ENCODE measurements around the gene IKBKG.
A peak's percentile ranks its signal among the peaks of the same experiment; 100 is the strongest.
"Not testable (repeated sequence)": the region's sequence is repeated elsewhere in the genome, so short reads cannot be mapped to it uniquely, and the experiment has no call there.

The IKBKG gene

DNA sequence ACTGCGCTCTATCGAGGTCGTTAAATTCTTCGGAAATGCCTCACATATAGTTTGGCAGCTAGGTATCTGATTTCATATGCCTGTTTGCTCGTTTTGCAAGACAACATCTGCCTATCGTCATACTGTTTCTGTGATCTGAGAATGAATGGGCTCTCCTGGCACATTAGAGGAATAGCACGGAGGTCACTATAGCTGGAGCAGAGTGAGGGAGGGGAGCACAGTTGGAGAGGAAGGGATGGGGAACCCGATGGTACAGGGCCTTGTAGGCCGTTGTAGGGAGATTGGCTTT is 552 bp downstream of the IKBKG start:
- Histone ChIP-seq H3K9ac (ENCODE audit: low read length) (peak overlapping the region; percentile 83), H3K27me3 (ENCODE audit: control insufficient read depth, insufficient read depth, low read length) (no peaks in the 10 kb centered on the region), H3K4me1 (ENCODE audit: control insufficient read depth, insufficient read depth, low read length) (peaks cover 3% of the 10 kb centered on the region)

DNA sequence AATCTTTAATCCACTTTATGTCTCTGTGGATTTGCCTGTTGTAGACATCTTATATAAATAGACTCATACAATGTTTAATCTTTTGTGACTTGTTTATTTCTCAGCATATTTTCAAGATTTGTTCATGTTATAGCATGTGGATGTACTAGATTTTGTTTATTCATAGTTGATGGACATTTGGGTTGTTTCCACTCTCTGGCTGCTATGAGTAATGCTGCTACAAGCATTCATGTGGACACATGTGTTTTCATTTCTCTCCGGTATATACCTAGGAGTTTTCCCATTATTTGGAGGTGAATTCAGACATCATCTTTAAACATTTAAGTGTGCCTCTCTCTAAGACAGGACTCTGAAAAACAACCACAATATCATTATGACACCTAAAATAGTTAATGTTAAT is 2.3 kb downstream of the IKBKG start:
- Histone ChIP-seq H3K9me3 (ENCODE audit: control insufficient read depth, low read length) (no peaks in the 10 kb centered on the region), H3K4me1 (ENCODE audit: control insufficient read depth, insufficient read depth, low read length) (no peaks in the 10 kb centered on the region), H3K36me3 (ENCODE audit: control insufficient read depth, insufficient read depth, low read length) (no peaks in the 10 kb centered on the region), H3K27me3 (ENCODE audit: control insufficient read depth, insufficient read depth, low read length) (no peaks in the 10 kb centered on the region), H3K9ac (ENCODE audit: low read length) (no peak overlapping the region), H3K4me3 (ENCODE audit: low read length) (no peak overlapping the region)

More for the DNA sequence above, 552 bp downstream of the IKBKG start:
- H3K4me3 ChIP-seq (ENCODE audit: low read length) = peak overlapping the region; percentile 82
- no peaks in the 10 kb centered on the region for H3K36me3 ChIP-seq (ENCODE audit: control insufficient read depth, insufficient read depth, low read length)
- H3K9me3 ChIP-seq (ENCODE audit: control insufficient read depth, low read length) = no peaks in the 10 kb centered on the region

DNA sequence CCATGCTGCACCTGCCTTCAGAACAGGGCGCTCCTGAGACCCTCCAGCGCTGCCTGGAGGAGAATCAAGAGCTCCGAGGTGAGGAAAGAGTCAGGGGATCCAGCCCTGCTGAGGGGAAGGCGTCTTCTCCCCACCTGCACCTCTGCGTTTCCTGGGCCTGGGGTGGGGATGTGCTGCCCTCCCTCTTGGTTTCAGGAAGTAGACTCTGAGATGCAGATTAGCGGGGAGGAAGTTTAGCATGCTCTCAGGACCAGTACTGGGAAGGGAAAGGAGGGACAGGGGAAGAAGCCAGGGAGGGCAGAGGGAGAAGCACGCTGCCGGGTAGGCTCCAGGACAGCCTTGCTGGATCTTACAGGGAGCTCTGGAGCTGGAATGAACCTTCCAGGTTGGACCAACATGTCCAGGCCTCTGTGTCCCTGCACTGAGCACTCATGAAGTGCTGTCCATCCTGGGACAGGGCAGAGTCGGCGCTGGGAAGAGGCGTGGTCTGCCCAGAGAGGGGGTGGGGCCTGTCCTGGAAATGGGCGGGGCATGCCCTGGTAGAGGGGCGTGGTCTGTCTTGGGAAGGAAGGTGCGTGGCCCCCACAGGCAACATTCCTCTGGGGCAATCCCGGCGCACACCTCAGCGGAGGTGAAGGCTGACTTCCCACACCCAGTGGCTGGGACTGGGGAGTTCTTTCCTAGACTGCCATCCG is 4.8 kb downstream of the IKBKG start:
- not testable (repeated sequence) for H3K4me3 ChIP-seq (ENCODE audit: low read length)

DNA sequence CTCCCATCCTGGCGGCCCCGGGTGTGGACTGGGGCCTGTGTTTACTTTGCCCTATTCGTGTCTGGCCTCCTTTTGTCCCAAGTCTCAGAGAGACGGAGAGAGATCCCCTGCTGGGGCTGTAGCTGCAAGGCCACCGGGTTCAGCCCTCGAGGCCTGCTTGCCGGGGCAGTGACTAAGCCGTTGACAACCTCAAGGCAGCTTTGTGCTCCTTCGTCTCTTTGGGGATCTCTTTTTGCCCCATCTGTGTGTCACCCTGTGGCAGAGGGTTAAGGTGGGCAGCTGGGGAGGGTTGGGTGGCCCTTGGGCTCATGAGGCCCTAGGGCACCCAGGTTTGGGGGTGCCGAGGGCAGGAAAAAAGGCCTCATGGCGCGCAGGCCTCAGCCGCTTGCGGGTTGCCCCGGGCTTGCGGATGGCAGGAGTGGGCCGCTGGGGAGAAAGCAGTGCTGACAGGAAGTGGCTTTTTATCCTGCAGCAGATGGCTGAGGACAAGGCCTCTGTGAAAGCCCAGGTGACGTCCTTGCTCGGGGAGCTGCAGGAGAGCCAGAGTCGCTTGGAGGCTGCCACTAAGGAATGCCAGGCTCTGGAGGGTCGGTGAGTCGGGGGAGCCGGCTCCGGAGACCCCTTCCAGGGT is 10.8 kb downstream of the IKBKG start:
- H3K4me1 ChIP-seq (ENCODE audit: control insufficient read depth, insufficient read depth, low read length); H3K4me3 ChIP-seq (ENCODE audit: low read length); H3K9ac ChIP-seq (ENCODE audit: low read length); H3K9me3 ChIP-seq (ENCODE audit: control insufficient read depth, low read length); H3K36me3 ChIP-seq (ENCODE audit: control insufficient read depth, insufficient read depth, low read length); H3K27me3 ChIP-seq (ENCODE audit: control insufficient read depth, insufficient read depth, low read length): not testable (repeated sequence)

More for the DNA sequence above, 4.8 kb downstream of the IKBKG start:
- H3K9ac ChIP-seq (ENCODE audit: low read length); H3K27me3 ChIP-seq (ENCODE audit: control insufficient read depth, insufficient read depth, low read length); H3K9me3 ChIP-seq (ENCODE audit: control insufficient read depth, low read length); H3K36me3 ChIP-seq (ENCODE audit: control insufficient read depth, insufficient read depth, low read length); H3K4me1 ChIP-seq (ENCODE audit: control insufficient read depth, insufficient read depth, low read length): not testable (repeated sequence)

DNA sequence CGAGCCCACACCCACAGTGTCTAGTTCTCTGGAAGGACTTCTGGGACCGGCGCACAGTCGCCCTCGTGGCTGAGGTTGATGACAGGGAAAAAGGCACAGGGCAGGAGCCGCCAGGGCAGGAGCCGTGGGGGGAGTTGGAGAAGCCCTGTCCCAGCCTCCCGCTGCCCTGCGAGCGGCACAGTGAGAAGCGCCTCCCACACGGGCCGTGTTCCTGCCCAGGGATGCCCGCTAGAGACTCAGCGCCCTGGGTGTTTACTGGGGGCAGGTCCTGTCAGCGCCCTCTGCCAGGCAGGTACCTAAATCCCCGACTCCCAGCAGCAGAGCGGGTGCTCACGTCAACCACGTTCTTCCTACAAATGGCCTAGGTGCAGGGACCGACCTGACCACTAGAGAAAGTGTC is 11.5 kb downstream of the IKBKG start:
- H3K9ac ChIP-seq (ENCODE audit: low read length); H3K4me1 ChIP-seq (ENCODE audit: control insufficient read depth, insufficient read depth, low read length); H3K27me3 ChIP-seq (ENCODE audit: control insufficient read depth, insufficient read depth, low read length); H3K9me3 ChIP-seq (ENCODE audit: control insufficient read depth, low read length); H3K4me3 ChIP-seq (ENCODE audit: low read length); H3K36me3 ChIP-seq (ENCODE audit: control insufficient read depth, insufficient read depth, low read length): not testable (repeated sequence)

DNA sequence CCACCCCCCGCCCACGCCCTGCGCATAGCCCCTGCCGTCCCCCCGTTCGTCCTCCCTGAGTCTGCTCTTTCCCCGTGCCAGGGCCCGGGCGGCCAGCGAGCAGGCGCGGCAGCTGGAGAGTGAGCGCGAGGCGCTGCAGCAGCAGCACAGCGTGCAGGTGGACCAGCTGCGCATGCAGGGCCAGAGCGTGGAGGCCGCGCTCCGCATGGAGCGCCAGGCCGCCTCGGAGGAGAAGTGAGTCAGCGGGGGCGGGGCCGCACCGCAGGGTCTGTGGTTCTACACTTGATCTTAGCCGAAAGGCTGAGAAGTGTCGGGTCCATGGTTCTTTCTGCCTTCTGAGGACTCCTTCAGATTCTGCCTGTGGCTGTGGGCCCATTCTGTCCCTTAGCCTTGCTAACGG is 12.9 kb downstream of the IKBKG start:
- H3K27me3 ChIP-seq (ENCODE audit: control insufficient read depth, insufficient read depth, low read length); H3K36me3 ChIP-seq (ENCODE audit: control insufficient read depth, insufficient read depth, low read length); H3K4me3 ChIP-seq (ENCODE audit: low read length); H3K4me1 ChIP-seq (ENCODE audit: control insufficient read depth, insufficient read depth, low read length); H3K9me3 ChIP-seq (ENCODE audit: control insufficient read depth, low read length); H3K9ac ChIP-seq (ENCODE audit: low read length): not testable (repeated sequence)

DNA sequence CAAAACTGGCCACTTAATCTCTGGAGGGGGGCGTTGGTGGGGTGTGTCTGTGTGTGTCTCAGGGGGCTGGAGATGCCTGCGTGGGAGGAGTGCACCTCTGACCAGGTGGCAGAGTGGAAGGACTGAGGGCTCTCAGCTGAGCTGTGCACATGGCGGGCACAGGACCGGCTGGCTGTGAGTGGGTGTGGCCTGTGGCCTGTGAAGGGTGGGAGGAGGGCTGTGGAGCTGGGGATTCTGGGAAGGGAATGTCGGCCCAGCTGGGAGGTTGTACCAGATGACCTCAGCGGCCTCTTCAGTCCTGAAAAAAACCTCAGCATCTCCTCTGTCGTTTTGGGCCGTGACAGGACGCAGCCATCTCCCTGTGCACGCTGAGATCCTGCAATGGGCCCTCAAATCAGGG is 14.9 kb downstream of the IKBKG start:
- not testable (repeated sequence) for H3K4me3 ChIP-seq (ENCODE audit: low read length); H3K9me3 ChIP-seq (ENCODE audit: control insufficient read depth, low read length); H3K36me3 ChIP-seq (ENCODE audit: control insufficient read depth, insufficient read depth, low read length); H3K27me3 ChIP-seq (ENCODE audit: control insufficient read depth, insufficient read depth, low read length); H3K9ac ChIP-seq (ENCODE audit: low read length); H3K4me1 ChIP-seq (ENCODE audit: control insufficient read depth, insufficient read depth, low read length)

DNA sequence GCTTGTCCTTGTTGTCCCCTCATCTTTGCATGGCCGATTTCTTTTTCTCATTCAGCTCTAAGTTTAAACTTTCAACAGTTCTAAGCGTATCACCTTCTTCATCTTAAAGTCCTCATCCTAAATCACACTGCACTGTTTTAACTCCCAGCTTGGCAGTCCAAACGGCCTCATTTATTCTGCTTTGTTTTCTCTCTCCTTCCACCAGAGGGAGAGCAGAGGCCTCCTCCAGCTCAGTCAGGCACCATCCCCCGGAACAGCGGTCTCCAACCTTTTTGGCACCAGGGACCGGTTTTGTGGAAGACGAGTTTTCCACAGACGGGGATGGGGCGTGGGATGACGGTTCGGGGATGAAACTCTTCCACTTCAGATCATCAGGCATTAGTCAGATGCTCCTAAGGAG is 22.9 kb downstream of the IKBKG start:
- H3K27me3 ChIP-seq (ENCODE audit: control insufficient read depth, insufficient read depth, low read length); H3K4me3 ChIP-seq (ENCODE audit: low read length); H3K4me1 ChIP-seq (ENCODE audit: control insufficient read depth, insufficient read depth, low read length); H3K36me3 ChIP-seq (ENCODE audit: control insufficient read depth, insufficient read depth, low read length); H3K9ac ChIP-seq (ENCODE audit: low read length); H3K9me3 ChIP-seq (ENCODE audit: control insufficient read depth, low read length): not testable (repeated sequence)

DNA sequence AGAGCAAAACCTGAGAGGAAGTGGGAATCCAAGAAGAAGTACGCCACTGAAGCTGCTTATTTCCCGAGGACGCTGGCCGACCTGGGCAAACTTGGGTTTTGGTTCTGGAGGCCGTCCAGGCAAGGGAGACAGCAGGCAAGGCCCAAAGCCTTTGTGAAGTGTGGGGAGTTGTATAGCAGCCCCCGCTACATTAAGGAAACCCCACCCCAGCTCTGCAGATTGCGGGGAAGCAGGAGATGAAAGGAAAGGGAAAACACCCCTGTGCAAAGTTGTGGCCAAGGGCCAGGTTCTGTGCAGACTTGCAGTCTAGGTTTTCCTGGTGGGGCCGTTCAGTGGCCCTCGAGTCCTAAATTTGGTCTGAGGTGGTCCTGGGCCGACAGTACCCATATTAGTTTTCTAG is 25.6 kb downstream of the IKBKG start:
- H3K4me1 ChIP-seq (ENCODE audit: control insufficient read depth, insufficient read depth, low read length); H3K4me3 ChIP-seq (ENCODE audit: low read length); H3K36me3 ChIP-seq (ENCODE audit: control insufficient read depth, insufficient read depth, low read length); H3K27me3 ChIP-seq (ENCODE audit: control insufficient read depth, insufficient read depth, low read length); H3K9me3 ChIP-seq (ENCODE audit: control insufficient read depth, low read length); H3K9ac ChIP-seq (ENCODE audit: low read length): not testable (repeated sequence)

DNA sequence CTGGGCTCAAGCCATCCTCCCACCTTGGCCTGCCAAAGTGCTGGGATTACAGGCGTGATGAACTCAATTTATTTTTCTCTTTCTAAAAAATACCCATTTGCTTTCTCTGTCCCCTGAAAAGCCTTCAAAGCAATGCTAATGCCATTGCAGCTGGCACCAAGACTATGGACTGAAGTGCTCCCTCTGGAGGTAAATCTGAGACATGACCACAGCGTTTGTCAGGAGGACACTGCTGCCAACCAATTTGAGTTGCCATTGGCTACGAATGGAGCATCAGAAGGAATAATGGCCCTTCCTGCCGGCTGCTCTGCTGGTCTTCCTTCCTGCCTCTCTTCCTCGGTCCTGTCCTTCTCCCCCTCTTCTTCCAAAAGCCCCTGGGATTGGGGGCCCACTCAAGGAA is 27.7 kb downstream of the IKBKG start:
- H3K9me3 ChIP-seq (ENCODE audit: control insufficient read depth, low read length); H3K36me3 ChIP-seq (ENCODE audit: control insufficient read depth, insufficient read depth, low read length); H3K9ac ChIP-seq (ENCODE audit: low read length); H3K4me3 ChIP-seq (ENCODE audit: low read length); H3K27me3 ChIP-seq (ENCODE audit: control insufficient read depth, insufficient read depth, low read length); H3K4me1 ChIP-seq (ENCODE audit: control insufficient read depth, insufficient read depth, low read length): not testable (repeated sequence)

DNA sequence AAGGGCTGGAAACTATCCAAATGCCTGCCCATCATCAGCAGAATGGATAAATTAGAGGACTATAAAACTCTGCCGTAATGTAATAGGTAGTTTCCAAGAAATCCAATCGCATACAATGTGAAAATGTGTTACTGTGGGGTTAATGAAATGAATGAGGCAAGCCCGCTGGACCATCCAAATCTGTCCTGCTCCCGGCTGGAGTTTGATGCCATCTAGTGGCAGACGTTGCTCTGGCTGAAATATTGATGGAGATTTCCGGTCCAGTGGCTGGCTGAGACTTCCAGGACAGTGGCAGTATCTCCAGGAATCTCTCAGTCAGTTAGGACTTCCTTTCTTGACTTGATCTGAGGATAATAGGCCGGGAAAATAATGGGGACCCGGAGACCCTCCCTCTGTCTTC is 35.6 kb downstream of the IKBKG start:
- not testable (repeated sequence) for H3K27me3 ChIP-seq (ENCODE audit: control insufficient read depth, insufficient read depth, low read length); H3K4me1 ChIP-seq (ENCODE audit: control insufficient read depth, insufficient read depth, low read length); H3K9ac ChIP-seq (ENCODE audit: low read length); H3K9me3 ChIP-seq (ENCODE audit: control insufficient read depth, low read length); H3K36me3 ChIP-seq (ENCODE audit: control insufficient read depth, insufficient read depth, low read length); H3K4me3 ChIP-seq (ENCODE audit: low read length)

DNA sequence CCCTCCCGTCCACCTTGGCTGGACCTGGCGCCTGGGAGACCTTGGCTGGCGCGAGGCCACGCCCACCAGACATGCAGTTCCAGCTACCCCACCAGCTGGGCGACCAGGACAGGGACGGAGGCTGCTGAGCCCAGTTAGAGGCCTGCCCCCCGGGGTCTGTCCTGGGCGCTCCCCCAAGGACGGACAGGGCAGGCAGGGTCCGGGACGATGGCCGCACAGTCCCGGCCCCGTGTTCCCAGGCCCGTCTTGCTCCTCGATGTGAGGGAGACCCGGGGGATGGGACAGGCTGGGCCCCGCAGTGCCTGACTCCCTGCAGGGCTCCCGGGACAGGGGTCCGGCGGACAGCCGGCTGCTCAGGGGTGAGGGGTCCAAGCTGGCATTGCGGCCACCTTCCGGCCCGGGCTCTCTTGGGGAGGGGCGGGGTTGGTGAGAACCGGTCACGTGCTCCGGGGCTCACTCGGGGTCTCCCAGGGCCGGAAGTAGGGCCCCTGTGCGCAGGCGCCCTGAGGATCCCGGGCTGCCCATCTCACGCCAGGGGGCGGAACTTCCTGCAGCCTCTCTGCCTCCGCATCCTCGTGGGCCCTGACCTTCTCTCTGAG is 37.3 kb downstream of the IKBKG start, which contains the start of gene CTAG1A:
CTAG1A (plus strand) TSS at position 549 of the 599 bp plus-strand sequence. CDS start 74 bp downstream, outside the sequence.
- H3K4me1 ChIP-seq (ENCODE audit: control insufficient read depth, insufficient read depth, low read length); H3K4me3 ChIP-seq (ENCODE audit: low read length); H3K36me3 ChIP-seq (ENCODE audit: control insufficient read depth, insufficient read depth, low read length); H3K27me3 ChIP-seq (ENCODE audit: control insufficient read depth, insufficient read depth, low read length); H3K9ac ChIP-seq (ENCODE audit: low read length); H3K9me3 ChIP-seq (ENCODE audit: control insufficient read depth, low read length): not testable (repeated sequence)

DNA sequence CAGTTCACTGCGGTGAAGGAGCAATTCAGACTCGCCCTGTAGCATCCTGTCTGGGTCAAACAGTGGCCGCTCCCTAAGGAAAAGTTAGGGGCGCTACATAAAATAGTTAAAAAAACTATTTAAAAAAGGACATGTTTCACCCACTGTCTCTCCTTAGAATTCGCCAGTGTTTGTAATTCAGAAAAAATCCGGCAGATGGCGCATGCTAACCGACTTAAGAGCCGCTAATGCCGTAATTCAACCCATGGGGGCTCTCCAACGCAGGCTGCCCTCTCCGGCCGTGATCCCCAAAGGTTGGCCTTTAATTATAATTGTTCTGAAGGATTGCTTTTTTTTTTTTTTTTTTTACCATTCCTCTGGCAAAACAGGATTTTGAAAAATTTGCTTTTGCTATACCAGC is 43.0 kb downstream of the IKBKG start:
- H3K36me3 ChIP-seq (ENCODE audit: control insufficient read depth, insufficient read depth, low read length); H3K9me3 ChIP-seq (ENCODE audit: control insufficient read depth, low read length); H3K27me3 ChIP-seq (ENCODE audit: control insufficient read depth, insufficient read depth, low read length); H3K4me1 ChIP-seq (ENCODE audit: control insufficient read depth, insufficient read depth, low read length); H3K4me3 ChIP-seq (ENCODE audit: low read length); H3K9ac ChIP-seq (ENCODE audit: low read length): not testable (repeated sequence)

Data from mucosa of stomach (tissue), 1 donor.